NT2/D1 (cell line): ENCODE data around the gene KCTD17.

Experiments used
- SUZ12 ChIP-seq: IDR thresholded peaks from 2 replicates; pipeline ENCODE4 v1.6.1; 2011; ENCODE audit not compliant: insufficient read length, insufficient read depth; ENCODE audit errors: extremely low read depth
- ZNF274 ChIP-seq: IDR thresholded peaks from 2 replicates; pipeline ENCODE4 v1.6.1; 2011; ENCODE audit warnings: mild to moderate bottlenecking, low read depth, low read length

DNA sequence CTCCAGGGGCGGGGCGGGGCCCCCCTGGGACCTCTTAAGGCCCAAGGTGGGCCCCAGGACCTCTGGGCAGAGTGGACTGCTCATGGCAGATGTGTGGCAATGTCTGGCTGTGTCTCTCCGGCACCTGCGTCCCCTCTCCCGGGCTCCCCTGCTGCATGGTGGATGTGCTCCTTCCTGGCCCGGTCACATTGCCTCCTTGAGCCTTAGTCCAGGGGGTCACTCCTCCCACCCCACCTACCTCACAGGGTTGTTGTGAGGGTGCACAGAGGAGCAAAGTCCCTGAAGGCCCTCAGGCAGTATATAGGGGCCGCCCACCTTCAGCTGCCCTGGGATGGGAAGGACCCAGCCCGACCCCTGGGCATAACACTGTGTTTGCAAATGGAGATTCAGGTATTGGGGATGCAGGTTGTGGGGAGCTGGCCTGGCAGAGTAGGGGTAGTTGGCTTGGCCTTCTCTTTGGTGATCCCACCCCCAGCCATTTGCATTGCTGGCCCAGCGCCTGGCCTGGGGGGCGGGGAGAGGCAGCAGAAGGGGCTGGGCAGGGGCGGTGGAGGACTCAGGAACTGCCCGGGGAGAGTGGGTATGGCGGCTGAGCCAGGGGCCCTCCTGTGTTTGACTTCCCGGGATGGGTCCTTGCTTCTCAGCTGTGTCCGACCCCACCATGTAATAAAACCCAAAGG lies 11.3 kb downstream of the KCTD17 start:
- TF ChIP-seq SUZ12: no peak
- TF ChIP-seq ZNF274: no peak
